Liver (tissue), 3 donors: Measurements from ENCODE around the gene SRXN1.

Experiments
- ATF3 ChIP-seq: IDR thresholded peaks from 2 replicates; pipeline ENCODE4 v1.6.1; 2016; ENCODE audit warnings: antibody characterized with exemption
- CTCF ChIP-seq: fragments of 150-350 bp; IDR thresholded peaks from 2 replicates; pipeline ENCODE4 v1.5.1; 2017; ENCODE audit warnings: improper control_type of control experiment, low read depth, low read length; ENCODE audit not compliant: missing input control
- JUND ChIP-seq, 2 donors: IDR thresholded peaks; 2 replicates each; pipeline ENCODE4 v1.6.1; 2016; ENCODE audit warnings: antibody characterized with exemption in 2 of 2
- REST ChIP-seq: IDR thresholded peaks from 2 replicates; pipeline ENCODE4 v1.6.1; 2016; ENCODE audit warnings: antibody characterized with exemption, mild to moderate bottlenecking
- donor health status: healthy.
- donor health status: healthy.

GRCh38 chr20:641516-641875 lies 11.5 kb downstream of the SRXN1 start:
- TF ChIP-seq CTCF (no peak), JUND (IDR thresholded peaks at IDR 0.05) (no peak), ATF3 (no peak), REST (no peak)
